Neural cell (in vitro differentiated cells): ENCODE measurements around the gene CAVIN1.

ENCODE experiments used
- CTCF ChIP-seq: fragments of 450-650 bp; IDR thresholded peaks from 2 replicates; pipeline ENCODE4 v1.5.1; 2014; ENCODE audit warnings: antibody characterized with exemption, mild to moderate bottlenecking, moderate library complexity; ENCODE audit not compliant: poor library complexity, severe bottlenecking
- EP300 ChIP-seq: fragments of 450-650 bp; conservative IDR thresholded peaks from 2 replicates; pipeline ENCODE4 v1.6.1; 2014; ENCODE audit warnings: antibody characterized with exemption, mild to moderate bottlenecking, moderate library complexity; ENCODE audit not compliant: poor library complexity, severe bottlenecking
- EZH2 ChIP-seq: fragments of 200-600, 300-800 bp; shearing (Covaris generic), sonication (generic); IDR thresholded peaks from 2 replicates; pipeline ENCODE4 v1.6.1; 2014; ENCODE audit warnings: antibody characterized with exemption, low read length, borderline replicate concordance, mild to moderate bottlenecking; ENCODE audit not compliant: insufficient read depth, poor library complexity, severe bottlenecking
- RAD21 ChIP-seq: fragments of 450-650 bp; conservative IDR thresholded peaks from 2 replicates; pipeline ENCODE4 v1.6.1; 2014; ENCODE audit warnings: antibody characterized with exemption, mild to moderate bottlenecking, moderate library complexity
- REST ChIP-seq: IDR thresholded peaks from 2 replicates; pipeline ENCODE4 v1.6.1; 2012; ENCODE audit warnings: borderline replicate concordance

GRCh38 chr17:42402117-42402516, 20.9 kb downstream of the CAVIN1 start:
- TF ChIP-seq CTCF (no peak), EZH2 (no peak), REST (no peak), EP300 (no peak), RAD21 (no peak)
